ENCODE measurements around the gene EVC.
"Not testable (repeated sequence)": the region's sequence is repeated elsewhere in the genome, so short reads cannot be mapped to it uniquely, and the experiment has no call there.

The EVC gene

GRCh38 chr4:5827108-5828004, 116.4 kb downstream of the EVC start:
- H3K27me3 ChIP-seq (ENCODE audit: low read depth, low read length) = no peaks in the 10 kb centered on the region
- no peaks in the 10 kb centered on the region for H3K36me3 ChIP-seq (replicated peaks; ENCODE audit: low read depth, low read length)
- no peak overlapping the region for H3K4me2 ChIP-seq (ENCODE audit: low read length)

GRCh38 chr4:5828005-5828391, 117.0 kb downstream of the EVC start:
- H3K27me3 ChIP-seq (ENCODE audit: low read depth, low read length) = no peaks in the 10 kb centered on the region
- H3K4me1 ChIP-seq (ENCODE audit: low read length) = peaks cover 10% of the 10 kb centered on the region
- H3K79me2 ChIP-seq (ENCODE audit: low read length) = no peaks in the 10 kb centered on the region
- no peak overlapping the region for H2AFZ ChIP-seq (ENCODE audit: low read depth, low read length)
- no peak for TF ChIP-seq EZH2phosphoT487 (IDR thresholded peaks at IDR 0.05; ENCODE audit: low read depth)
- no peak for TF ChIP-seq CTCF (IDR thresholded peaks at IDR 0.05; ENCODE audit: low read depth, low read length)
- H3K36me3 ChIP-seq (replicated peaks; ENCODE audit: low read depth, low read length) = no peaks in the 10 kb centered on the region
- H4K20me1 ChIP-seq (ENCODE audit: insufficient read depth, low read length) = peaks cover 4% of the 10 kb centered on the region; the same call in 1 of the 2 replicates
- no peak overlapping the region for H3K4me3 ChIP-seq (ENCODE audit: low read length)
- H3K9ac ChIP-seq (ENCODE audit: low read length) = no peak overlapping the region
- no peaks in the 10 kb centered on the region for H3K9me3 ChIP-seq (ENCODE audit: insufficient read depth, low read length)
- H3K4me2 ChIP-seq (ENCODE audit: low read length) = no peak overlapping the region
- no peak overlapping the region for H3K27ac ChIP-seq (ENCODE audit: low read length)

More at GRCh38 chr4:5827108-5828004, 116.4 kb downstream of the EVC start:
- no peaks in the 10 kb centered on the region for H3K79me2 ChIP-seq (ENCODE audit: low read length)
- H2AFZ ChIP-seq (ENCODE audit: low read depth, low read length) = no peak overlapping the region
- no peaks in the 10 kb centered on the region for H3K9me3 ChIP-seq (ENCODE audit: insufficient read depth, low read length)
- H3K4me1 ChIP-seq (ENCODE audit: low read length) = peaks cover 10% of the 10 kb centered on the region
- no peak for TF ChIP-seq CTCF (IDR thresholded peaks at IDR 0.05; ENCODE audit: low read depth, low read length)
- H3K27ac ChIP-seq (ENCODE audit: low read length) = no peak overlapping the region
- H3K4me3 ChIP-seq (ENCODE audit: low read length) = no peak overlapping the region
- H3K9ac ChIP-seq (ENCODE audit: low read length) = no peak overlapping the region
- H4K20me1 ChIP-seq (ENCODE audit: insufficient read depth, low read length) = peaks cover 4% of the 10 kb centered on the region; the same call in 1 of the 2 replicates

- Histone ChIP-seq H3K27me3 (ENCODE audit: low read depth, low read length) (no peaks in the 10 kb centered on the region), H3K36me3 (replicated peaks; ENCODE audit: low read depth, low read length) (no peaks in the 10 kb centered on the region), H3K9me3 (ENCODE audit: insufficient read depth, low read length) (no peaks in the 10 kb centered on the region), H3K4me1 (ENCODE audit: low read length) (no peaks in the 10 kb centered on the region), H3K9ac (ENCODE audit: low read length) (no peak overlapping the region), H2AFZ (ENCODE audit: low read depth, low read length) (no peak overlapping the region), H3K27ac (ENCODE audit: low read length) (no peak overlapping the region), H3K4me3 (ENCODE audit: low read length) (no peak overlapping the region), H3K4me2 (ENCODE audit: low read length) (no peak overlapping the region), H4K20me1 (ENCODE audit: insufficient read depth, low read length) (no peaks in the 10 kb centered on the region), H3K79me2 (ENCODE audit: low read length) (no peaks in the 10 kb centered on the region)
- TF ChIP-seq CTCF (IDR thresholded peaks at IDR 0.05; ENCODE audit: low read depth, low read length) (no peak), EZH2phosphoT487 (IDR thresholded peaks at IDR 0.05; ENCODE audit: low read depth) (no peak)
These were observed 125.9 kb downstream of the EVC start for GRCh38 chr4:5836943-5837342.

- H3K27me3 ChIP-seq (ENCODE audit: low read depth, low read length); H3K4me3 ChIP-seq (ENCODE audit: low read length); H2AFZ ChIP-seq (ENCODE audit: low read depth, low read length); H3K27ac ChIP-seq (ENCODE audit: low read length); H3K9ac ChIP-seq (ENCODE audit: low read length); H3K4me2 ChIP-seq (ENCODE audit: low read length); H4K20me1 ChIP-seq (ENCODE audit: insufficient read depth, low read length); H3K36me3 ChIP-seq (replicated peaks; ENCODE audit: low read depth, low read length); H3K4me1 ChIP-seq (ENCODE audit: low read length); H3K79me2 ChIP-seq (ENCODE audit: low read length); H3K9me3 ChIP-seq (ENCODE audit: insufficient read depth, low read length): not testable (repeated sequence)
These were observed 126.5 kb downstream of the EVC start for GRCh38 chr4:5837483-5837882.

Measured in OCI-LY3 (cell line).